NCI-H1105 (cell line): ENCODE data around the gene SLC25A51.

Experiments
- DNase-seq: peaks from one replicate; lab custom pipeline; 2025; lab: John Stamatoyannopoulos, UW

SLC25A51 gene, protein sequence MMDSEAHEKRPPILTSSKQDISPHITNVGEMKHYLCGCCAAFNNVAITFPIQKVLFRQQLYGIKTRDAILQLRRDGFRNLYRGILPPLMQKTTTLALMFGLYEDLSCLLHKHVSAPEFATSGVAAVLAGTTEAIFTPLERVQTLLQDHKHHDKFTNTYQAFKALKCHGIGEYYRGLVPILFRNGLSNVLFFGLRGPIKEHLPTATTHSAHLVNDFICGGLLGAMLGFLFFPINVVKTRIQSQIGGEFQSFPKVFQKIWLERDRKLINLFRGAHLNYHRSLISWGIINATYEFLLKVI

DNA sequence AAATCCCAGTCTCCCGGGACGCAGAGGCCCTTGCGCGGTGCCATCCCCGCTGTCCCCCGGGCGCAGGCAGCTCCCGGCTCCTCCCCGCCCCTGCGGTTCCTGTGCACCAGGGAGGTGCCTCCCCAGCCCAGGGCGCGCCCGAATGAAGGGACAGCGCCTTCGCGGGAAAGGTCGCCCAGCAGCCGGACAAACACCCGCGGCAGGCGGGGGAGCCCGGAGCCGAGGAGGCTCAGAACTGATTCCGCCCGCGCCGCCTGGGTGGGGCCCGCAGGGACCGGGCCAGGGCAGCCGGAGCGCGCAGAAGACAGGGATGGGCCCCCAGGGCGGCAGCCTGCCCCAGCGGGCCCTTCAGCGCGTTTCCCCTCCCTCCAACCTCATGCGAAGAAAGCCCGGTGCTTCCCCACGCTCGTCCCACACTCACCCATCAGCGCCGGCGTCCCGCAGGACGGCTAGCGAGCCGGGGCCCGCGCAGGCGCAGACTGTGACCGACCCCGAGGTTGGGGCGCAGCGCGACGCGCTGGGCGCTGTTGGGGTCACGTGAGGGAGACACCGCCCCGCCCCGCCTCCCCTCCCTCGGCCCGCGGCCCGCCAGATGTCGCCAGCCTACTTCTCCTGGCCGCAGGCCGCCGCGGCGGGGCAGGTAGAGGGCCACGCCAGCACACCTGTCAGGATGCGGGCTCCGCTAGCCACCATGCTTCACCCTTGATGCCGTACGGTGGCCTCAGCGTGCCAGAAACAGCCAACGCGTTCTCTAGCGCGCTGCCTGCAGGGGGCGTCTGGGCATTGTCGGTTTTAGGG lies at the start of gene SLC25A51:
Gene SLC25A51, minus strand, starts transcription at position 481 of the 798 bp plus-strand sequence. CDS start 15,577 bp downstream, outside the sequence.
- DNase-seq = peak; percentile 88

DNA sequence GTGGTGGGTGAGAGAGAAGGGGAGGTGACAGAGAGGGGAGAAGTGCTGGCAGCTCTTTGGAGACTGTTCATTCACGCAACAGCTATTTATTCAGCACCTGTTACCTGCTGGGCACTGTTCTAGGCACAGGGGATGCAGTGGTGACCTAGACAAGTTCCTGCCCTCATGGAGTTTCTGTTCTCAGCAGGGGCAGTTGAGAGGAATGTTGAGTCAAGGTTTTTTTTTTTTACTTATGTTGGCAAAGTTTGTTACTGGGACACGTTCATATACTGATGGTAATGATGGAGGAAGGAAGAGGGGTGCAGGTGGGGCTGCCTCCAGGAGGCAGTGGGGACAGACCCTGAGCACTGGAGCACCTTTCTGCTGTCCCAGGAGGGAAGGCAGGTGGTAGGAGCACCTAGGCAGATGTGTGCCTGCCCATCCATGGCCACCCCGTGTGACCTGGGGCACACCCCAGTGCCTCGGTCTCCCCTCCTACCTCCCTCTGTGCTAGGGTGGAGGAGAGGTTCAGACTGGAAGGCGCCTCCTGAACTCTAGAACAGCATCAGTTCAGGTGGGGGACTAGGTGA lies 49.4 kb upstream of the SLC25A51 start:
- no peak for DNase-seq

DNA sequence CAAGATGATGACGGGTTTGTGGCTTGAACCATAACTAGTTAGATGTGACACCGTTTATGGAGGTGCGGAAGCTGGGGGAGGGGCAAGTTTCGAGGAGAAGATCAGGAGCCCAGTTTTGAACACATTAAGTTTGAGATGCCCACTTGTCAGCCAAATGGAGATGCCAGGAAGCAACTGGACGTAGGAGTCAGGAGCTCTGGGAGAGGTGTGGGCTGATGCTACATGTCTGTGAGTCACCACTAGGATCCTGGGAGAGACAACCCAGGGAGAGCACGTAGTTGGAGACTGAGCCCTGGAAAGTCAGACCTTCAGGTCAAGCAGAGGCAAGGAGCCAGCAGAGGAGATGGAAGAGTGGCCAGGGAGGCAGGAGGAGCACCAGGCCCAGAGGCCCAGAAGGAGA lies 48.8 kb upstream of the SLC25A51 start:
- DNase-seq = no peak

DNA sequence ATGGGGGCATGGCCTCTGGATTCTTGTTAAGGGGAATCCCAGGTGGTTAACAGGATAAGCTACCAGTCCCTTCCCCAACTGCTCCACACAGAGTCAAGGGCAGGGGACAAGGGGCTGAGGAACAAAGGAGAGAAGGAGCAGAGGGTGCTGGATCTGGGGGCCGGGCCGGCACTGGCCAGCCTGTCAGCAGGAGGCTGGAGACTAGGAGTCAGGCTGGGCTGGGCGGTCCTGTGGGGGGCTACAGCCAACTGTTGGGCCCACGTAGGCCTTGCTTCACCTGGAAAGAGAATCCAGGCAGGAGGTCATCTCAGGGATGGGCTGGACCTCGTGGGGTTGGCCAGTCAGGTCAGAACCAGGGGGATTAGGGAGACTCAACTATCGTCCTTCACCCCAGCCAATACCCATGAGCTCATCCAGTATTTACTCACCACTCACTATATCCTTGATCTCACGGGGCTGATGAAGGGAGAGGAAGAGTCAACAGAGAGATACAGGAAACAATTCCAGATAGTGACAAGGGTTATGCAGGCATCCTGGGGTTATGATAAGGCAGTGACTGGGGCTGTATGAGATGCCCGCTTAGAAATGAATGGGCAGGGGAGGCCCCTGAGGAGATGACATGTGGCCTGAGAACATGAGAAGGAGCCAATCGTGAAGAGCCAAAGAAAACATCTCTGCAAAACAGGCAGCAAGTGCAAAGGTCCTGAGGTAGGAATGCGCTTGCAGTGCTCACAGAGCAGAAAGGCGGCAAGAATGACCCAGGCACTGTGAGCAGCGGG lies 47.9 kb upstream of the SLC25A51 start:
- DNase-seq = no peak

DNA sequence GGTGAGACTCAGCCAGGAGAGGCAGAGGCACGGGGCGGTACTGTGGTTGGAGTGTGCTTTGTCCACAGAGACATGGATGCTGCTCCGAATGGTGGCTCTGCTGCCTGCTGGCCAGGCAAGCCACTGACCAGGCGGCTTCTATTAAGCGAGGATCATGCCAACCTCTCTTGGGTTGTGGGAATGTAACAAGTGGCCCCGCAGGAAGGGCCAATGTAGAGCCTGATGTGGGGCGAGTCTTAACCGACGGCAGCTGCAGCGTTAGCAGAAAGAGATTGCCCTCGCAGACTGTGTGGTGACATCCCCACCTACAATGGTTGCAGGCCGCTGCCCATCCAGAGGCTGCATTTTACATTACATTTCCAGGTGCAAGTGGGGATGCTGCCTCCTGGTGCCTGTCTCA lies 46.6 kb upstream of the SLC25A51 start:
- DNase-seq = no peak

DNA sequence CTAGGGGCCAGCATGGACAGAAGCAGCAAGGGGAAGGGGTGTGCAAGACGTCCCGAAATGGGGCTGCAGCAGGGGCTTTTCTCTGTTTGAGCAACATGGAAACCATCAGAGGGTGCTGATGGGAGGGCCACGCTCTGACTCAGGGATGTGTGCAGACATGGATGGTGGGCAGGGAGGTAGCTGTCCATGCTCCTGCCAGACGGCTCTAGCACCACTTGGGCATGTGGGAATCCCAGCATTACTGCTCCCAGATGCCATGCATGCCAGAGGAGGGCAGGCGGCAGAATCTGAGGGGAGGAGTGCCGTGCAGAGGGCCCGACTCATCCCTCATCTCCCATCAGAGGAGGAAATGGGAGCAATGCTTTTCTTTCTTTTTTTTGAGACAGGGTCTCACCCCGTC lies 45.6 kb upstream of the SLC25A51 start:
- DNase-seq = no peak

DNA sequence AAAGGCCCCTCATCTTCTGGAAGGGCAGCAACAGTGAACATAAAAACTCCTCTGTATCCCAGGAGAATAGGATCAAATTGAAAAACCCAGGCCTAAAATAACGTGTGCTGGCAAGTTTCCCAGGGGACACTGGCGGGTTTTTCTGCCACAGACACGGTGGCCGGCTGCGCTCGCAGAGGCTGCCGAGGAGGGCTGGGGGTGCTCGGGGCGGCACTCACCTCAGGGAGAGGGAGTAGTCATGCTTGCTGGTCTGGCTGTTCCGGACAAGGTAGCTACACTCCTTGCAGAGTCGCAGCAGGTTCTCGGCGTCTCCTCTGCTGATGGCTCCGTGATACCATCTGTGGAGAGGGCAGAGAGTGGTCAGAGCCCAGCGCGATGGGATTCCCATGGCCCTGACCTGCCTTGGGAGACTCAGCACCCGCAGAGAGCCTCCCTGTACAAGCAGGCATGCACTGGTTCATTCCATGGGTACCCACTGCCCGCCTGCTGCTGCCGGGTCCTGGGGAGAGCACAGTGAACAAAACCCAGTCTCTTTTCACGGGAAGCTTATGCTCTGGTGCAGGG lies 44.6 kb upstream of the SLC25A51 start:
- no peak for DNase-seq

DNA sequence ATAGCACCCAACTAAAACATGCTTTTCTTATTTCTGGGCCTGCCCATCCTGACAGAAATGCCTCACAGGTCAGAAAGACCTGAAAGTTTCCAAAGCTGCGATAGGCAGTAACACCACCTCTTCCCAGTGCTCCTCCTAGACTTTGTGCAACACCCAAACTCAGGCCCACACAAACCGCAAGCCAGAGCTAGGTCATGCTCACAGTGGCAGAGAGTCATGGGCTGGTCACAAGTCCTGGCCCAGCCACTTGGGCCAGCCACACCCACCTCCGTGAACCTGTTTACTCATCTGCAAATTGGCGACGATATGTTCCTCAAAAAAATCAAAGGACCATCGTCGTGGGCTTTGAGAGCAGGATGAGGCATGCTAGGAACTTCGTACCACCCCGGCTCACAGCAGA lies 44.0 kb upstream of the SLC25A51 start:
- DNase-seq = no peak

DNA sequence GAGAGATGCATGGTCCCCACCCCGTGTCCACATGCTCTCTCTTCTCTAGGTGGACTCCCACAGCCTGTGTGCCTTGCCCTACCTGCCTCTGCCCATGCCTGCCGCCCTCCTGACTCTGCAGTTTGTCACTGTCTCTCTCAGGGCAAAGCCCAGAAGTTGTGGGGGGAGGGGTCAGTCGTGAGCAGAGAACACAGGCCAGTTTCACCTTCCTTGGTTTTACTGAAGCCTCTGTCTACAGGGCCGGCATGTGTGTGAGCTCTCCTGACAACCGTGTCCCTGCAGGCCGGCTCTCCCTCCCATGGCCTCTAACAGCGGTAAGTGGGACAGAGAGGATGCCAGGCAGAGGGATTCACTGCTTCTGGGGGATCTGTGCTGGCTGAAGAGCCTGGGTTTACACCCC lies 43.5 kb upstream of the SLC25A51 start:
- no peak for DNase-seq

DNA sequence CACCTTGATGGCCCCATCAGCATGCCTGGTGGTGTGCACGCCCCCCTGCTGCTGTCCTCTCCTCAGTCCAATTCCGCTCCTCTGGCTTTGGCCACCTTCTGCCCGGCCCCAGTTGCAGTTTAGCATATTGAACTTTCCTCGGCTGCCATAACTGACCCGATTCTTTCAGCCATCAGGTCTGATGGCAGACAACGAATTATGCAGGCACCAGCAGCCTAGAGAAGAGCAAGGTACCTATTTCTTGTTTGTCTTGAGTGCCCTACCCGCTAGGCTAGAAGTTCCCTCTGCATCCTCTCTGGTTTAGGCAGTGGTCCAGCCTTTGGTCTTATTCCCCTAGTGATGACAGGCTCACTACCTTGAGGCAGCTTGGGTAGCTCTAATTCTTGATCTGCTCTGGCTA lies 43.0 kb upstream of the SLC25A51 start:
- DNase-seq = no peak

DNA sequence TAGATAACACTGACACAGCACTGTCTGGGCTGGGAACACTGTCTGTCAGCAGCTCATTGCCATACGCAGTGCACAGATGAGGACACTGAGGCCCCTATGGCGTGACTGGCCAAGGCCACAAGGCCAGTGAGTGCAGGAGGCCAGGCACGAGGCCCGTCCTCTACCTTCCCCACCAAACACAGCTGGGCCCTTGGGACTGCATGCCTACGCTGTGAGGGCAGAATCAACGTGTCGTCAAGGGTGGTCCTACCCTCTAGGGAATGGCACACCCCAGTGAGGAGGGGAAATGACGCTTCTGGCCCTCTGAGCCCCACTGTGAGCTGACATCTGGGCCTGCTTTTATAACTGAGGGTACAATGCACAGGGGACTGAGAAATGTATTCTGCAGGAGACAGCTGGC lies 42.1 kb upstream of the SLC25A51 start:
- no peak for DNase-seq

DNA sequence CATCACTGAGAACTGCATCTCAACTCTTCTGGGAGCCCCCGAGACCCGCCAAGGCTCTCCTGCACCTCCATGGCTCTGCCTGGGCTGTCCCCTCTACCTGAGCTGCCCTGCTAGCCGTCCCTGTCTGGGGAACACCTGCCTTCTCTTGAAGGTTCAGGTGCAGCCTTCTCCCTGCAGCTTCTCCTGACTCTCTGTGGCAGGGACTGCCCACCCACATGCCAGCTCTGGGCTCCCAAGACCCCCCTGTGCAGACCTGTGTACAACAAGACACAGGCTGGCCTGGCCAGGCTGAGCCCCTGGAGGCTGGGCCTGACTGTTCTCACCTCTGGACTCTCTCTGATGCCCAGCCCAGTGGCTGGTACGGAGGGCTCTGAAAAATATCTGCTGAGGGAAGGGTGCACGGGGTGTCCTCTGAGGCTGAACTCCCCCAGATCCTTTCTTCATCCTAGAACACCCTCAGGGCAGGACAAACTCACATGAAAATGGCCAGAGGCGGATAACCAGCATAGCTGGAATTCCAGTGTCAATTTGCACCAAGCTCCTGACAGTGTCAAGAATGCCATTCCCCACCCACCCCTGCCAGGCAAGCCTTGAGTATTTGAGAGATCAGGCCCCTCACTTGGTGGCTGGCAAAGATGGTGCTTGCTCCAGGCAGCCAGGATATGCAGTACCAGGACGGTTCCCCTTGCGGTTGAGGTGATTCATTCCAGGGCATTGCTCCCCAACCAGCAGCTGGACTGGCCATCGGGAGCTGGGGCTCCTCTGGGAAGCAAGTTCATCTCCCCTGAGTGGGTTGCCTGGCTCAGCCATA lies 40.9 kb upstream of the SLC25A51 start:
- no peak for DNase-seq

DNA sequence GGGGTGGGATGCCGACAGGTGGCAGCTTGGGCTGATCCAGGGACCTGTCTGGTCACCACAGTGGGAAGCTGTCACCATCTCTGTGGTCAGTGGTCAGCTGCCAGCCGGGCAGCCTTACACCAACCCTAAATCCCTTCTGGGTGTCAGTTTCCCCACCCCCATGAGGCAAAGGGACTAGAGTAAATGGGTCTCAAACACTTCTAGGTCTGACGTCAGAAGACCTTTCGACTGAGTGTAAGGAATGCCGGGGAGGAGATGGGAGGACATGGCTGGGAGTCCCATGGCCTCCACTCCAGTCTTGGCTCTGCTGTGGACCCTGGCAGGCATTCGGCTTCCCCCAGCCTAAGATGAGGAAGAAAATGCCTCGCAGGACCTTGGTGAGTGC lies 40.3 kb upstream of the SLC25A51 start:
- DNase-seq = no peak

DNA sequence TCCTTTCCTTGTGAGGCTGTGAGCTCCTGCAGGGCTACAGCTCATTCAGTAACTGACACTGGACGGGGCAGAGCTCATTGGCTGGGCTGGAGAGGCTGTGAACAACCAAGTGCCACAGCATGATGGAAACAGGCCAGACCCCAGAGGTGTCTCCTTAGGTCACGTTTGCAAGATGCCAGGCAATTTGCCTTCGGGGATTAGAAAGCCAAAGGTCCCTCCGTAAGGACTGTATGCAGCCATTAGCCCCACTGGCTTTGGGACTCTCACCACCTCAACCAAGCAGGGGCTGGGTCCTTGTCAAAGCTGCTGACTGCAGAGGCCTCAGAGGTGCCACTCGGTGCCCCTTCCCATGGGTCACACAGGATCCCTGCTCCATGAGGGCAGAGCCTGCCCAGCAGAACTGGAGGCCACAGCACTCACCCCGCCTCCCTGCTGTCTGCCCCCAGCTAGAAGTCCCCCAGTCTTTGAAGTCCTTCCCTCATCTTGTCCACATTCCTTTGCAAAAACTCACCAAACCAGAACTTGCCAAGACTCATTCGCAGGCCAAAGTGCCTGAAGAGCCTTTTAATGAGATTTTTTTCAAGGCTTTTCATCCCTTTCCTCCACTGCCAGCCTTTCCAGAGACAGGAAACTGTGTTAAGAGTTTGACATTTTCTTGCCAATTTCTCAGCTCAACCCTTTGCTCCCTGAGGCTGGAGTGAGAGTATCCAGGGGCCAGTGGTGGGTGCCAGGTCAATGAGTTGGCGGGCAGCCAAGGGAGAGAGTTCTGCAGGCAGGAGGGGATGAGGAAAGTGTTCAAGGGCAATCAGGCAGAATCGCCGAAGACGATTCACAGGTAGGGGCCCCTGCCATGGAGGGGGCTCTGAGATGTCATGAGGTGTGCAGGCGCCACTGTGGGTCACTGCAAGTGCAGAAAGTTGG lies 39.7 kb upstream of the SLC25A51 start:
- no peak for DNase-seq

DNA sequence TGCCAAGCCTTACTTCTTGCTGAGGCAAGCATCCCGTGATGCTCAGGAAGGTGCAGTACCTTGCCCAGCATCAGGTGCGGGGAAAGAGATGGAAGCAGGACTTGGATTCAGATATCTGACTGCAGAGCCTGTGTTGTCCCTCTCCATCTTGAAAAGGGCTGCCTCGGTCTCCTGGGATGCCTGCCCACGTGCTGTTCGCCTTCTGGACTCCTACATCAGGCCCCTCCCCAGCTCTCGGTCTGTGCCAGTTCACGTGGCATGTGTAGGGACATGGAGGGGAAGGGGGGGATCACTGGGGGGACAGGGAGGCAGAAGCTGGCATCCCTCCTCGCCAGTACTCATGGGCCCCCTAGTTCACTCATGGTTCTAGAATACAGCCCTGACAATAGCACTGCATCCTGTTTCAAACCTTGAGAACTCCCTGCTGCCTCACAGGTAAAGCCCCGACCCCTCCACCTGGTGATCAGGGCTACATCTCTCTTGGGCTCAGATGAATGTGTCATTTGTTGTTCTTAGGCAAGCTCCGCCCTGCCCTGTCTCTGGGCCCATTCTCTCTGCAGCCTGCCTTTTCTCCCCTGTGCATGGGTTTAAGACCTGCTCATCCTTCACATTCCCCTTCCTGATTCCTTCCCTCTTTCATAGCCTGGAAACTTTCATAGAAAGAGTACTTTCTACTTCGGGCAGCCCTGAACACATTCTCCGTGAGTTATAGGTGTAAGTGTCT lies 38.9 kb upstream of the SLC25A51 start:
- no peak for DNase-seq

DNA sequence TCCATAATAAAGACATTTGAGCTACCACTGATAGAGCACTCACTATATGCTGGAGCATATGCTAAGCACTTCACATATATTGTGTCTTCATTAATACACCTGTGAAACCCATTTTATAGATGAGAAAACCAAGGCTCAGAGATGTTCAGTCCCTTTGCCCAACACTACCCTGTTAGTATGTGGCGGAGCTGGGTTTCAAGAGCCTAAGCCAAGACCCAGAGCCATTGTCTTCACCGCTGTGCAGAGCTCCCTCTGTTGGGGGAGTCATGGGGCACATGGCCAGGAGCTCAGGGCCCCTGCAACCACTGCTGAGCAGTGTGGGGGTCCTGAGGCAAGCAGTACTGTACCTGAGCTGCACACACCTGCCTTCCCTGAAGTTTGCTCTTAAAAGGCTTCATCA lies 37.3 kb upstream of the SLC25A51 start:
- no peak for DNase-seq

DNA sequence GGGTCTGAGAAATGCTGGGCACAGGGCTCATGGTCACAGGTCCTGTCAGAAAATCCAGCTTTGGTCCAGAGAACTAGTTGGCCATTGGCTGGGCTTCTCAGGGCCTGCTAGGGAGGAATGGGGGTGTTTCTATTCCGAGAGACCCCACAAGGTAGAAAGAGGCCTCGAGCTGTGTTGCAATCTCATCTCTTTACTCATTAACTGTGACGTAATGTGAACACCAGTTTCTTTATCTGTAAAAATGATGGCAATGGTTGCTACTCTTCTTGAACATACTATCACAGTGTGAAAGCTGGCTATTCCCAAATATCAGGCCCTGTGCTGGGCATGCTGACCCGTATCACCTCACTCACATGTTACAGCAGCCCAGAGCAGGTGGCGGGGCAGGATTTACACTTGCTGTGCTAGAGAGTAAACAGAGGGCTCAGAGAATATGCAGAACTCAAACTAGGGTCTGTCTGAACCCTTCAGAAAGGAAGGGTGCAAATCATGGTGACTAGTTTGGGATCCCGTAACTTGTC lies 35.7 kb upstream of the SLC25A51 start:
- no peak for DNase-seq

DNA sequence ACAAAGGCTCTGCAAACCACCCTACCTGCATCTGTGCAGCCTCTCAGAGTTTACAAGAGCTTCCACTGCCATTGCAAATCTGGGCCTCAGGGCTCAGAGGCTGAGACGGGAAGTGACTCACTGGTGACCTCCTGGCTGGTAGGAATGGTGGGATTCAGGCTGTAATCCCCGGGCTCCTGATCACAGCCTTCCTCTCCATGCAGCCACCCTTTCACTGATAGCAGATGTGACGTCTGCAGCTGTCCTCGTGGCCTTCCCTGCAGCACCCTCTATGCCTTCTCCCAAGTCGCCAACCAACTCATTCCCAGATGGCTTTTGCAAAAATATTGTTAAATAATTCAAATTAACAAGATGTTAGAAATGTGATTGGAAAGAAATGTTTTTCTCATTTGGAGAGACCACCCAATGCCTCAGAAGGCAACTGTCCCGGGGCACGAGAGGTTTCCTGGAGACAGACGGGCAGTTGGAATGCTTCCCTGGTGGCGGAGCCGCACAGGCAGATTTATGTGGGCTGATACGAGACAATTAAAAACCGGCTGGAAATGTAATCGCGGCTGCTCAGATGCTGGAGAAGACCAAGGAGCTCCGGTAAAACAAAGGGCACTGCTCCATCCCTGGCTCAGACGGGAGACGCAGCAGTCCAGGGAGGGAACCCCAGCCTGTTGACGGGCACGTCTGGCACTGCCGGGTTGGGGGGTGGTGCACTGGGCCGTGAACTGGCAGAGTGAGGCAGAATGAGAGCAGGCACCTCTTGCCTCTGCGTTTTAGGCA lies 34.4 kb upstream of the SLC25A51 start:
- no peak for DNase-seq
